ENCODE data around the gene LHPP.

DNA sequence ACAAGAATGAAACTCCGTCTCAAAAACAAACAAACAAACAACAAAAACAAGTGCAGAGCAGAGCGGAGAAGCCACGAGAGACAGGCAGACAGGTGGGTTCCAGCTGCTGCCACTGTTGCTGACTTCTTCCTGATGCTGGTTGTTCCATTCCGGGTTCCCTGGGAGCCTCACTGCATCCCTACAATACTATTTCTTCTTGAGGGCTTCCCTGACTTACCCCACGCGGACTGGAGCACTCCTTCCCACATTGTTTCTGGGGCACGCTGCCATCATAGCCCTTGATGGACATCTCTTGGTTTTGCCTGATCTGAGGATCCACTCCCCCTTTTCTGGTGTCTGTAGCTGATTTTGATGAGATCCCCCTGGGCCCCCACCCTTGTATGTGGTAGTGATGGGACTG lies 6.2 kb upstream of the LHPP start:
- TF ChIP-seq, protein P1, sequence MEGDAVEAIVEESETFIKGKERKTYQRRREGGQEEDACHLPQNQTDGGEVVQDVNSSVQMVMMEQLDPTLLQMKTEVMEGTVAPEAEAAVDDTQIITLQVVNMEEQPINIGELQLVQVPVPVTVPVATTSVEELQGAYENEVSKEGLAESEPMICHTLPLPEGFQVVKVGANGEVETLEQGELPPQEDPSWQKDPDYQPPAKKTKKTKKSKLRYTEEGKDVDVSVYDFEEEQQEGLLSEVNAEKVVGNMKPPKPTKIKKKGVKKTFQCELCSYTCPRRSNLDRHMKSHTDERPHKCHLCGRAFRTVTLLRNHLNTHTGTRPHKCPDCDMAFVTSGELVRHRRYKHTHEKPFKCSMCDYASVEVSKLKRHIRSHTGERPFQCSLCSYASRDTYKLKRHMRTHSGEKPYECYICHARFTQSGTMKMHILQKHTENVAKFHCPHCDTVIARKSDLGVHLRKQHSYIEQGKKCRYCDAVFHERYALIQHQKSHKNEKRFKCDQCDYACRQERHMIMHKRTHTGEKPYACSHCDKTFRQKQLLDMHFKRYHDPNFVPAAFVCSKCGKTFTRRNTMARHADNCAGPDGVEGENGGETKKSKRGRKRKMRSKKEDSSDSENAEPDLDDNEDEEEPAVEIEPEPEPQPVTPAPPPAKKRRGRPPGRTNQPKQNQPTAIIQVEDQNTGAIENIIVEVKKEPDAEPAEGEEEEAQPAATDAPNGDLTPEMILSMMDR (IDR thresholded peaks at IDR 0.05), result no peak
- no peak for TF ChIP-seq POLR2A (IDR thresholded peaks at IDR 0.05)
